Tibial nerve (tissue), 3 donors: ENCODE results near the gene NTM.

Experiments used
- CTCF ChIP-seq, 5 experiments: fragments of 200-600 bp in 3 of 5; fragments of 450-650 bp in 2 of 5; sonication (generic) in 3 of 5; IDR thresholded peaks; one replicate each; pipeline ENCODE4 v1.5.1; 2016 to 2019; ENCODE audit warnings: antibody characterized with exemption in 5 of 5, mild to moderate bottlenecking in 3 of 5, moderate library complexity in 2 of 5
- POLR2A ChIP-seq, 2 donors: fragments of 450-650 bp; IDR thresholded peaks; one replicate each; pipeline ENCODE4 v1.6.1; 2017; ENCODE audit warnings: antibody characterized with exemption in 2 of 2, mild to moderate bottlenecking in 2 of 2, moderate library complexity in 2 of 2

GRCh38 chr11:132222345-132222744 lies 851.9 kb downstream of the NTM start:
- TF ChIP-seq POLR2A (IDR thresholded peaks at IDR 0.05) (no peak), CTCF (IDR thresholded peaks at IDR 0.05) (no peak)
